HG03175 (cell line): Measurements from ENCODE around the gene ABHD3.
"Not testable (repeated sequence)": the region's sequence is repeated elsewhere in the genome, so short reads cannot be mapped to it uniquely, and the experiment has no call there.

Experiments used
- ATAC-seq: cut with Tn5 transposase; IDR thresholded peaks from one replicate; pipeline ENCODE4 v1.9.1; 2021; ENCODE audit warnings: mild to moderate bottlenecking, moderate library complexity; ENCODE audit not compliant: unreplicated experiment

Gene ABHD3

GRCh38 chr18:21706386-21706865 is 1.9 kb upstream of the ABHD3 start:
- ATAC-seq: no peak

DNA sequence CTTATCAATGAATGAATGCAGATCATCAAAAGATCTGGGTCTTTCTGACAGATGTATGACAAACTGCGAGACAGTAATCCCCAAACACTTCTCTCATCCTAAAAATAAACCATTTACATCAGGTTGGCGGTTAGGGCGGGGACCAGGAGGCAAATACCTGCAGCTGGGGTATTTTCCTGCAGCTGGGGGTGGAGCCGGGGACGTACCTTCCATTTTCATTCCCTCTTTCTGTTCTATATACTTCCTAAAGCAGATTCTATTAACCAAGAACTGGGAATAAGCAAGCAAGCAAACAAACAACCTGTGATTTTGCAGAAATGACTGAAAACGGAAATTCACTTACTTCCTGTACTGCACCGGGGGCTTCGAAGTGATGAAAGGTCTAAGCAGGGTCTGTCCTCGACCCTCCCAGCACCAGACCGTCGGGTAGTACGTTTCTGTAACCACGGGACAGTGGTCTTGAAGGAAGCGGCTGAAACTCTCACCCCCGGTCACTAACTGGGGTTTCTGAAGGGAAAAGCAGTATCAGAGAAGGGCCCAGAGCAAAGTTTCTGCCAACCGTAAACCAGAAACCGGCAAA is 1.2 kb downstream of the ABHD3 start:
- no peak for ATAC-seq

- ATAC-seq: no peak
These were observed 2.0 kb downstream of the ABHD3 start for GRCh38 chr18:21702602-21703001.

- no peak for ATAC-seq
These were observed 3.0 kb downstream of the ABHD3 start for GRCh38 chr18:21701621-21702020.

DNA sequence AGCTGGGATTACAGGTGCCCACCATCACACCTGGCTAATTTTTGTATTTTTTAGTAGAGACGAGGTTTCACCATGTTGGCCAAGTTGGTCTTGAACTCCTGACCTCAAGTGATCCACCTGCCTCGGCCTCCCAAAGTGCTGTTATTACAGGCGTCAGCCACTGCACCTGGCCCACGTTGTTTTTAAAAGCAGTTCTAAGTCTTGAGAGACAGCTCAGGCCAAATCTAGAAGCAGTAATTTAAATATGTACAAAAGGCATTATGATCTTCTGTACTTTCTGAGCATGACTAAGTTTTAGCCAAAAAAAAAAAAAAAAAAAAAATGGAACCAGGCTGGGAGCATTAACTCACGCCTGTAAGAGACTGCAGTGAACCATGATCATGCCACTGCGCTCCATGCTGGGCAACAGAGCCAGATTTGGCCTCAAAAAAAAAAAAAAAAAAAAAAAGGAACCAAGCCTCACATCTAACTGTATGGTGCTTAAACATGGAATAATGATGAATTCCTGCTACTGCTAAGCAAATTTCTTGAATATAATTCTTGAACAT is 4.0 kb downstream of the ABHD3 start:
- ATAC-seq: no peak

- ATAC-seq: no peak
These were observed 11.3 kb downstream of the ABHD3 start for GRCh38 chr18:21693322-21693721.

DNA sequence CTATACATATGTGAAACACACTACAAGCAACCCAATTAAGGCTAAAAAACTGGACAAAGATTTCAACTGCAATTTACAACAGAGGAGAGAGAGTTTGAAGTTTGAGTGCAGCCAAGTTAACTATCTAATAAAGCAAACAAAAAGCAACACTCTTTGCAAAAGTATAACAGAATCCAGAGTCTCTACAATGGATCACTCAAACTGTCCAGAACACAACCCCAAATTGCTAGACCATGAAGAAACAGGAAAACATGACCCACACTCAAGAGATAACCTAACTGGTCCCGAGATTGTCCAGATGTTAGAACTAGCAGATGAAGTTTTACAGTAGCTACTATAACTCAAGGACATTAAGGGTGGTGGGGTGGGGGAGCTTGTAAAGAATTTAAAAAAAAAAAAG is 14.8 kb downstream of the ABHD3 start:
- no peak for ATAC-seq

GRCh38 chr18:21686282-21687105 is 18.1 kb downstream of the ABHD3 start:
- ATAC-seq: no peak

- peak; percentile 76 for ATAC-seq
These were observed 19.0 kb downstream of the ABHD3 start for GRCh38 chr18:21685556-21685981.

DNA sequence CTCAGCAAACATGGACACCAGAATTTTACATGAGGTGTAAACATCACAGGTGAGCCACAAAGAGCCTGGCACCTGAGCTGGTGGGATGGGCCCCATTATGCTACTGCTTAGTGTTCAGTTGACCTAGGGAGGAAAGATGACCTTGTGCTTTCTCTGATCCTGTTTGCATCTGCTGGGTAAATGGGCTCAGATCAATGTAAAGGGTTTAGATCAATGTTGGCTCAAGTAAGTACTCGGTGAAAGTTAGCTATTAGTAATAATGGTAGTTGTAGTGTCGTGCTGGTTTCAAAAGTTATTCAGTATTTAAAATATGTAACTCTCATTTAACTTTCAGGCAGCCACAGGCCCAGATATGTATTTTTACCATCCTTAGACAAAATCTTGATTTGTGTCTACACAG is 19.8 kb downstream of the ABHD3 start:
- peak; percentile 61 for ATAC-seq

DNA sequence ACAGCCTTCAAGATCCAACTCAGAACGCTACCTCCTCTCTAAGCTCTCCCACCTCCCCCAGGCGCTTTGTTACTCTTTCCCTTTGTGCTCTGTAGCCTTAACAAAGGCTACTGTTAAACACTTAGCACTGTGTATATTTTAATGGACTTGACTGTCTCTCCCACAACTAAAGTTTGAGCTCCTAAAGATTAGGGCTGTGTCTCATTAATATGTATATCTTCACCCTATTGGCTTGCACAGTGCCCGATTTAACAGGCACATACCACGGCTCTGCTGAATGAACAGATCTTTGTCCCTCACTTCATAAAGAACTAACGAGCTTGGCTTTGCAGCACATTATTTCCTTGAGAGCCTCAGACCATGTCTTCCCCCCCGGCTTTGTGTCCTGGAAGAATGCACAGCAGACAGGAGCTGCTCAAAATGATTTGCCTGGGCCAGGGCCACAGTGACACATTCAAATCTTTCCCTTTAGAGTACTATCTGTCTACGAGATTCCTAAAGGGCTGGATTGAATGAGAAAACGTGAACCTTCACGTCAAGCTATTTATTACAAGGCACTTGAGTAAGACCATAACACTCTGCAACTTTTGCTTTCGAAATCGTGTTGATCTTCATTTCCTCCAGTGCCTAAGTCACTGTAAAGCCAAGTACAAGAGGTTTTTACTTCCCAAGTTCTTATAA is 22.1 kb downstream of the ABHD3 start:
- peak; percentile 37 for ATAC-seq

DNA sequence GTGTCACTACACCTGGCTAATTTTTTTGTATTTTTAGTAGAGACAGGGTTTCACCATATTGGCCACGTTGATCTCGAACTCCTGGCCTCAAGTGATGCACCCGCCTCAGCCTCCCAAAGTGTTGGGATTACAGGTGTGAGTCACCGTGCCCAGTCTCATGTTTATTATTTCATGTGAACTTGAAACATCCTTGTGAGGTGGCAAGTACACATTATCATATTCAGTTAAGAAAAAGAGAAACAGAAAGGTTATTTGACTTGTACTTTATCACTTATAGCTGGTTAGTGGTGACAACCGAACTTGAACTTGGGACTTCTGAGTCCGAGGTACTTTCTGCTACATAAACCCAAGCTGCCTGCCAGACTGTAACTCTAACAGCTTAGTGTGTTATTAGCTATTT is 24.4 kb downstream of the ABHD3 start:
- no peak for ATAC-seq

DNA sequence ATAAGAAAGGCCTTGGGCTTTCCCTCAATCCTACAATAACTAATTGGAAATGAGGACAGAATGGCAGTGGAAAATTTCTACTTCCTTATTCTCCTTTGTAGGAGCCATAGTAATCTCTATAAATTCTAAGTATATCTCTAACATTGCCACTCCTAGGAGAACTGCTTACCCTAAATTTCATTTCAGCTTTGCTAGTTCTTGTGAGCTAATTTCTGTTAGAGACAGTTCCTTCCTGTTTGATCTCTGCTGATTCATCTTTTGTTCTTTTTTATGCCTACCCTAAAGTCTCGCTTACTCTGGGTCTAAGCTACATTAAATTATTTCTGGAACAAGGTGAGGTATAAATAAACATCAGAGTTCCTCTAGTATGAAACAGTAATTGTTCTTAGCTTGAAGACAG is 25.7 kb downstream of the ABHD3 start:
- no peak for ATAC-seq

- not testable (repeated sequence) for ATAC-seq
These were observed 29.2 kb downstream of the ABHD3 start for GRCh38 chr18:21675354-21675753.

DNA sequence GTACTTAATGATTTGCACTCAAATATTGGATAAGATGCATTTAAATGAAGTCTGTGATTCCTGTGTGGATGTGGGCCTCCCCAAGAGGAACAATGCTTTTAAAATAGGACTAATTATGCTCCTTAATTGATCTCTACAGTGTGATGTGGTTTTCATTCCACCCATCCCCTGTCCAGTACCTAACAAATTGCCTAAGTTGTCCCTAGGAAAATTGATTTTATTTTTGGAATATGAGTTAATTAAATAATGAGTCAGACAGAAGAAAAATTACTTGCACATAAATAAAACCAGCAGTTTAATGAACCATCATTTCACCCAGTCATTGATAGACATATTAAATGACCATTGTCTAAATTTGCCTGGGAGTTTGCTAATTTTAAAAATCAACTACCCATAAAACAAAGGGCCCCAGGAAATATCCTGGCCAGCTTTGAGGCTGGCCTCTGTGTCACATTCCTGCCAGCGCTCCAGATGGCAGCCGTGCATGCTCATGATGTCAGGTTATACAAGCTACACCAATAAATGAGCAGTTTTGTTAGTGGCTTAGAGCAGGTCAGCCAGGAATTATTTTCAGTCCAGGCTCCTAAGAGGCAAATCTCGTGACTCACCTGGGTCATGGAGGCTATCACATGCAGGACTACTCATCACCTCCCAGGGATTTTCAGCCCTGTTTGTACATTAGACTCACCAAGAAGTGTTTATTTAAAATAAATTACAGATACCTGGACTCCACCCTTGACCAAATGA is 31.9 kb downstream of the ABHD3 start:
- ATAC-seq: no peak

GRCh38 chr18:21669736-21670285 is 34.8 kb downstream of the ABHD3 start:
- no peak for ATAC-seq

DNA sequence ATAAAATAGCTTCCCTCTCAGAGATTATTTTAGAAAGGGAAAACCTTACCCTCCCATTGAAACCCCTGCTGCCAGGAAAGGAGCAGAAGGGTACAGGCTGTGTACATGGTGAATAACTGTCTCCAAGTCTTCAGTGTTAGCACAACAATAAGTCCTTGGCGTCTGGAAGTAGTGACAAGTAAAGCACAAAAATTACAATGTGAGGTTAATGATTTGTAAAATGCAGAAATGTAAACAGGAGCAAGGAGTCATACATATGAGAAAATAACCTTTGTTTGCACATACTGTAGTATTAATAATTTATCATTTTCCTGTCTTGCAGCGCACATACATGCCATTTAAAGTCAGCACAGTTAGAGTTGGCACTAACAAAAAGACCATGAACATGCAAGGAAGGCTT is 40.5 kb downstream of the ABHD3 start:
- ATAC-seq: no peak

DNA sequence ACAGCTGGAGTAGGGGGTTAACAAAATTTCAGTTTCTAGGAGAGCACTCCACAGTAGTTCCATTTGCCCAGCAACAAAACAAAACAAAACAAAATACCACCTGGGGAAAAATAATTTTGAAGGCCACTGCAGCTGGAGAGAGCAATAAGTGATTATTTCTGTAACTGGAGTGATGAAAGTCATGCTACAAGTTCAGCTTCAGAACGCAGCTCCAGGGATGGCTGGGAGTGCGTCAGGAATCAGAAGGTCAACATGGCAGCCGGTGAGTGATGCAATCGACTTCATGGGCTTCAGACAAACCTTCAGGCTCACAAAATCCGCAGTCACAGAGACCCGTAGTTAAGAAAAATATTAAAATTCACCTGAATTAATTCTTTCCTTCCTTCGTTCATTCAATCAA is 41.0 kb downstream of the ABHD3 start:
- ATAC-seq: no peak

DNA sequence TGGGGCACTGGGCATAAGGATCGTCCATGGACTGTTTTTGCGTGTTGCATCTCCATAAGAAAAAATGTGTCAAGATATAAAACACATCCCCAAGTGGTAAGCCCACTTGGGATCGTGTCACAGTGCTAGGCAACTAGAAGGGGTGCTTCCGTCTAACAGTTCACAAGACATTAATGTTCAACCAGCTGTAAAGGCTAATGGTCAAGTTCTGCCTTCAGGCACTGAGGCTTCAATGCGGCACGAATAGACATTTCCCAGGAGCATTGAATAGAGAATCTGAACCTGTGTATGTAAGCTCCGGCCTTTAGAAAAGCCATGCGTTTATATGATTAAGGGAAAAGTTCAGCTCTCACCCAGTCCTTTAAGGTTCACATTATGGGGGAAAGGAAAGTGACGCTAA is 42.0 kb downstream of the ABHD3 start:
- ATAC-seq: no peak

DNA sequence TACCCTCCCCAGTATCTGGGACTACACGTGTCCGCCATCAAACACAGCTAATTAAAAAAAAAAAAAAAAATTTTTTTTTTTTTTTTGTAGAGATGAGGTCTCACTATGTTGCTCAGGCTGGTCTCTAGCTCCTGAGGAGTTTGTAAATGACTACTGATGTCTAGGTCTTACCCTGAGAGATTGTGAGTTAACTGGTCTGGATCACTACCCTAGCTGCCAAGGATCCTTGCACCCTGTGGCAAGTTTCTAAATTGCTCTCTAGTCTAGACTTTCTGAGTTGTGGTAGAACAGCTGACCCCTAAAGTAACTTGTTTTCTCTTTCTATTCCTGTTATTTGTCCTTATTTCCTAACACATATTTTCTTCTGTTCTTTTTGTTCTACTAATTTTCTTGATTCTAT is 44.5 kb downstream of the ABHD3 start:
- no peak for ATAC-seq

DNA sequence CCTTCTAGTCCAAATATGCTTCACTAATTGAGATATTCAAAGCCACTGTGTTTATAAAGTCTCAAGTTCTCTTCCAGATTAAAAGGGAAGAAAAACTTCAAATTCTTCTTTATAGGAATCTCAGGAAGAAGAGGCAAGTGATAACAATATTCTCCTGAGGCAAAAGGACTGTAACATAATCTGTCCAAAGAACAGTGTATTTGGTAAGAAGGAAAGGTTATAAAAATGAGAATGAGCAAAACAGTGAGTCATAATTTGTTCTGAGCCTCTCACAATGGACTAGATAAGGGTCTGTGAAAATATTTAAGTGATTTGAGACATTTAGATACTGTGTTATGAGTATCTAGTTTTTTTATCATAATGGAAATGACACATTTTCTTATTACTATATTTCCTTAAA is 48.2 kb downstream of the ABHD3 start:
- ATAC-seq: no peak
